HepG2 (cell line): ENCODE results near the gene BICDL2. TPM values are rescaled to one million over a fixed set of nuclear protein-coding genes. Genes with fewer than 3 reads are reported as not detected.

ENCODE experiments used
- ATAC-seq: fragments of 200-7000 bp; cut with Tn5 transposase; 3 replicates; pipeline ENCODE4 v1.9.1; 2020; ENCODE audit warnings: mild to moderate bottlenecking, moderate library complexity
- BruUV-seq: library from RNA; stranded (reverse); fragments of 400-500 nt; replicated peaks from 2 replicates; lab custom pipeline; 2021; lab: Mats Ljungman, UMichigan
- CTCF ChIA-PET: fragments of 300-600 bp; formaldehyde crosslinking; extraction: SDS; loops from one replicate; lab custom pipeline; 2021; ENCODE audit warnings: low total read pairs, inconsistent platforms, low intra/inter-chr PET ratio; lab: Yijun Ruan, JAX
- POLR2A ChIA-PET: fragments of 350-600 bp; sonication (Branson Sonifier 250); formaldehyde crosslinking; loops from one replicate; lab custom pipeline; 2020; ENCODE audit warnings: antibody characterized with exemption, inconsistent platforms; lab: Yijun Ruan, JAX
- DNase-seq: peaks from one replicate; pipeline ENCODE4 v3.0.0-alpha.2; 2015; ENCODE audit warnings: low spot score
- FAIRE-seq: peaks from 3 replicates; lab custom pipeline; 2011; peaks lifted over from hg19 to GRCh38; lab: Jason Lieb, UNC
- H2AFZ ChIP-seq: one replicate; pipeline ENCODE4 v1.6.1; 2011; ENCODE audit warnings: low read length, inconsistent platforms
- H3K27ac ChIP-seq: fragments of 300-600 bp; 3 replicates; pipeline ENCODE4 v1.8.0; 2011; ENCODE audit warnings: mixed run types, mild to moderate bottlenecking, mixed read lengths, low read length, inconsistent platforms; ENCODE audit not compliant: insufficient read depth; ENCODE audit errors: extremely low read length
- H3K27me3 ChIP-seq, 2 experiments: fragments of 200-600 bp in 1 of 2; 2 replicates in 1 of 2; 3 replicates in 1 of 2; pipeline versions ENCODE4 v1.6.0 to v1.8.0; 2011; ENCODE audit warnings: low read length in 2 of 2, mild to moderate bottlenecking in 2 of 2, moderate library complexity in 2 of 2, inconsistent platforms in 1 of 2; ENCODE audit not compliant: insufficient read depth in 2 of 2, control insufficient read depth in 1 of 2
- H3K36me3 ChIP-seq, 2 experiments: fragments of 200-600 bp in 1 of 2; replicated peaks in 1 of 2; 2 replicates in 1 of 2; 3 replicates in 1 of 2; pipeline versions ENCODE4 v1.5.1 to v1.8.0; 2011; ENCODE audit warnings: low read length in 2 of 2, inconsistent platforms in 1 of 2; ENCODE audit not compliant: insufficient read depth in 2 of 2, control insufficient read depth in 1 of 2
- H3K4me1 ChIP-seq: 2 replicates; pipeline ENCODE4 v1.5.1; 2012; ENCODE audit warnings: low read length, inconsistent platforms; ENCODE audit not compliant: insufficient read depth
- H3K4me2 ChIP-seq: 2 replicates; pipeline ENCODE4 v1.6.0; 2011; ENCODE audit warnings: low read depth, low read length, inconsistent platforms
- H3K4me3 ChIP-seq, 3 experiments: fragments of 200-600 bp in 1 of 3; sonication (generic), shearing (Covaris generic) in 1 of 3; replicated peaks in 1 of 3; 2 replicates each; pipeline ENCODE4 v1.5.1; 2011 to 2016; ENCODE audit warnings: low read length in 3 of 3, inconsistent platforms in 2 of 3, low read depth in 2 of 3, mild to moderate bottlenecking in 2 of 3, control low read depth in 1 of 3, mixed read lengths in 1 of 3; ENCODE audit not compliant: insufficient read depth in 1 of 3
- H3K79me2 ChIP-seq: one replicate; pipeline ENCODE4 v1.6.1; 2011; ENCODE audit warnings: low read length, inconsistent platforms; ENCODE audit not compliant: insufficient read depth
- H3K9ac ChIP-seq: 2 replicates; pipeline ENCODE4 v1.6.0; 2011; ENCODE audit warnings: mild to moderate bottlenecking, low read depth, low read length, inconsistent platforms; ENCODE audit not compliant: insufficient read depth
- H3K9me3 ChIP-seq: 2 replicates; pipeline ENCODE4 v1.5.1; 2012; ENCODE audit warnings: mild to moderate bottlenecking, low read length
- H4K20me1 ChIP-seq: 2 replicates; pipeline ENCODE4 v1.6.0; 2011; ENCODE audit warnings: inconsistent platforms, mild to moderate bottlenecking, low read length, moderate library complexity; ENCODE audit not compliant: insufficient read depth
- ARID5B ChIP-seq: IDR thresholded peaks from 2 replicates; pipeline ENCODE4 v1.4.0; 2020; ENCODE audit warnings: mild to moderate bottlenecking, missing genetic modification reagents
- EEA1 ChIP-seq: sonication (generic); formaldehyde crosslinking; IDR thresholded peaks from 2 replicates; pipeline ENCODE4 v1.5.1; 2020; ENCODE audit warnings: mild to moderate bottlenecking, missing genetic modification reagents, borderline replicate concordance
- FOSL1 ChIP-seq: sonication (generic); formaldehyde crosslinking; IDR thresholded peaks from 2 replicates; pipeline ENCODE4 v1.9.0; 2021; ENCODE audit warnings: missing genetic modification reagents, borderline replicate concordance
- GABPB1 ChIP-seq: IDR thresholded peaks from 2 replicates; pipeline ENCODE4 v1.6.1; 2016; ENCODE audit warnings: mild to moderate bottlenecking, missing genetic modification reagents, moderate library complexity, missing compliant biosample characterization
- HNRNPLL ChIP-seq: fragments of 200-400 bp; formaldehyde crosslinking; IDR thresholded peaks from 2 replicates; pipeline ENCODE4 v1.6.1; 2017; ENCODE audit warnings: mild to moderate bottlenecking, low read depth, low read length; ENCODE audit not compliant: poor library complexity, severe bottlenecking
- NR0B2 ChIP-seq: sonication (generic); formaldehyde crosslinking; IDR thresholded peaks from 2 replicates; pipeline ENCODE4 v1.4.0; 2020; ENCODE audit warnings: mild to moderate bottlenecking, missing genetic modification reagents
- PCBP2 ChIP-seq: fragments of 200-400 bp; formaldehyde crosslinking; optimal IDR thresholded peaks from 2 replicates; pipeline ENCODE3; 2018; ENCODE audit warnings: low read length, low read depth; ENCODE audit not compliant: poor library complexity, severe bottlenecking
- PRDM4 ChIP-seq: sonication (generic); formaldehyde crosslinking; IDR thresholded peaks from 2 replicates; pipeline ENCODE4 v1.9.0; 2021; ENCODE audit warnings: missing genetic modification reagents, borderline replicate concordance
- RORA ChIP-seq: sonication (generic); formaldehyde crosslinking; IDR thresholded peaks from 2 replicates; pipeline ENCODE4 v1.5.0; 2020; ENCODE audit warnings: mild to moderate bottlenecking, missing genetic modification reagents, moderate library complexity
- SIN3B ChIP-seq: fragments of 150-350 bp; IDR thresholded peaks from 2 replicates; pipeline ENCODE4 v1.6.1; 2014; ENCODE audit warnings: low read length
- SRSF1 ChIP-seq: fragments of 200-400 bp; formaldehyde crosslinking; optimal IDR thresholded peaks from 2 replicates; pipeline ENCODE3; 2017; ENCODE audit warnings: mild to moderate bottlenecking, low read depth, low read length, moderate library complexity
- TSC22D2 ChIP-seq: sonication (generic); formaldehyde crosslinking; IDR thresholded peaks from 2 replicates; pipeline ENCODE4 v1.5.1; 2020; ENCODE audit warnings: missing genetic modification reagents, mild to moderate bottlenecking, borderline replicate concordance
- ZEB1 ChIP-seq: IDR thresholded peaks from 2 replicates; pipeline ENCODE4 v1.6.1; 2012; ENCODE audit warnings: mild to moderate bottlenecking, low read depth, inconsistent platforms; ENCODE audit not compliant: insufficient replicate concordance
- ZNF263 ChIP-seq: sonication (generic); formaldehyde crosslinking; IDR thresholded peaks from 2 replicates; pipeline ENCODE4 v1.4.0; 2020; ENCODE audit warnings: missing genetic modification reagents
- ZNF570 ChIP-seq: sonication (generic); formaldehyde crosslinking; IDR thresholded peaks from 2 replicates; pipeline ENCODE4 v1.4.0; 2020; ENCODE audit warnings: mild to moderate bottlenecking, missing genetic modification reagents, borderline replicate concordance
- ZNF580 ChIP-seq: IDR thresholded peaks from 2 replicates; pipeline ENCODE4 v1.6.1; 2016; ENCODE audit warnings: low read depth, borderline replicate concordance
- ZNF703 ChIP-seq: sonication (generic); formaldehyde crosslinking; IDR thresholded peaks from 2 replicates; pipeline ENCODE4 v1.5.1; 2020; ENCODE audit warnings: missing genetic modification reagents, mild to moderate bottlenecking, moderate library complexity, borderline replicate concordance
- ZSCAN29 ChIP-seq: sonication (generic); formaldehyde crosslinking; conservative IDR thresholded peaks from 2 replicates; pipeline ENCODE4 v1.4.0; 2020; ENCODE audit warnings: mild to moderate bottlenecking, missing genetic modification reagents
- WGBS: methylation state at CpG from one replicate; pipeline ENCODE4 v1.1.6; 2017; ENCODE audit warnings: low lambda C conversion rate; 5-methylcytosine and 5-hydroxymethylcytosine counted together
- in situ Hi-C: cut with HindIII; loops from 2 replicates; pipeline ENCODE4 v1.10.0; 2017; ENCODE audit warnings: low pct_unique_long_range_greater_than_20kb; ENCODE audit not compliant: extremely low pct_ligation_motif_present
- intact Hi-C: fragments of 100-400 bp; cut with micrococcal nuclease; formaldehyde crosslinking; loops from one replicate; pipeline ENCODE4 v1.10.0; 2022; ENCODE audit not compliant: unreplicated experiment
- polyA plus RNA-seq, 8 experiments: library from polyadenylated mRNA; depleted of rRNA in 3 of 8; stranded (reverse) in 7 of 8; unstranded in 1 of 8; fragments of >200 nt; fragmentation: Illumina TruSeq in 4 of 8; extraction: Trizol in 4 of 8; gene quantifications; 2 replicates each; pipeline versions ENCODE4 v1.2.1 to v1.2.3, GENCODE V29; 2011 to 2016; ENCODE audit warnings: low read depth in 4 of 8, missing spikeins in 1 of 8, mixed read lengths in 1 of 8; ENCODE audit not compliant: insufficient read depth in 1 of 8
- total RNA-seq, 5 experiments: library from RNA; depleted of rRNA; stranded (reverse); fragments of >200 nt; fragmentation: Illumina TruSeq; extraction: Trizol; gene quantifications; 2 replicates each; pipeline ENCODE4 v1.2.3, GENCODE V29; 2016; ENCODE audit warnings: low read depth in 1 of 5

BICDL2 gene
- total and polyA plus RNA-seq, 2 of the 13 experiments (the other 11 are each of a cell fraction or from before 2014, with no cell fraction given) = 0.12 TPM; not detected in 1

- no peak overlapping the region for H3K27ac ChIP-seq
- WGBS = 13% methylated on average over 3 of the region's 27 CpGs
- H3K36me3 ChIP-seq = no peaks in the 10 kb centered on the region
- DNase-seq (no peak), FAIRE-seq (no peak), ATAC-seq (peak; percentile 52)
- no peak overlapping the region for H2AFZ ChIP-seq
- H4K20me1 ChIP-seq = no peaks in the 10 kb centered on the region
- no peaks in the 10 kb centered on the region for H3K79me2 ChIP-seq
- peaks cover 98% of the 10 kb centered on the region for H3K4me1 ChIP-seq
- in situ Hi-C loops (no loop called here), intact Hi-C loops (no loop called here)
- H3K9me3 ChIP-seq = no peaks in the 10 kb centered on the region
- CTCF ChIA-PET = no interaction called here
- no TSS peak for BruUV-seq
- H3K4me2 ChIP-seq = peak overlapping the region; percentile 55
- H3K27me3 ChIP-seq = peaks cover 7 to 22% of the 10 kb centered on the region in 2 experiments; a peak in 4 of 5 replicates
- H3K4me3 ChIP-seq = peak overlapping the region in 1 of 3 experiments; percentile 40; a peak in 1 of 6 replicates
- no peak overlapping the region for H3K9ac ChIP-seq
- POLR2A ChIA-PET = interaction anchor here (14.2 to 18.8 kb wide), 2 partner anchors 5 to 9 kb away, joined by 750 read pairs; partner anchors contain the start of genes CLDN6, CLDN9, HCFC1R1 and THOC6
- TF ChIP-seq NR0B2 (CRISPR knock-in tag) (no peak), SIN3B (no peak), ZSCAN29 (CRISPR knock-in tag) (no peak), HNRNPLL (peak; percentile 11), ARID5B (CRISPR knock-in tag) (no peak), ZNF703 (CRISPR knock-in tag) (no peak), ZNF580 (no peak), RORA (CRISPR knock-in tag) (no peak), ZNF263 (CRISPR knock-in tag) (peak; percentile 89), ZNF570 (CRISPR knock-in tag) (no peak), FOSL1 (CRISPR knock-in tag) (no peak), TSC22D2 (CRISPR knock-in tag) (no peak), PRDM4 (CRISPR knock-in tag) (no peak), ZEB1 (no peak), EEA1 (no peak), SRSF1 (no peak), PCBP2 (no peak), GABPB1 (peak; percentile 29; the same call in 1 of the 2 replicates)
Measured at GRCh38 chr16:3013491-3013951, 23.2 kb downstream of the BICDL2 start.
